IPS-15b (cell line): Measurements from ENCODE around the gene HPCAL1.

Experiments
- H3K27me3 ChIP-seq: one replicate; pipeline ENCODE4 v1.6.1; 2013; ENCODE audit warnings: low read length; ENCODE audit not compliant: control insufficient read depth, insufficient read depth
- H3K36me3 ChIP-seq: one replicate; pipeline ENCODE4 v1.6.1; 2013; ENCODE audit warnings: low read length; ENCODE audit not compliant: control insufficient read depth, insufficient read depth
- H3K4me1 ChIP-seq: one replicate; pipeline ENCODE4 v1.6.1; 2013; ENCODE audit warnings: mild to moderate bottlenecking, low read length; ENCODE audit not compliant: control insufficient read depth, insufficient read depth
- H3K4me3 ChIP-seq: one replicate; pipeline ENCODE4 v1.5.1; 2013; ENCODE audit warnings: low read depth, low read length
- H3K9ac ChIP-seq: one replicate; pipeline ENCODE4 v1.6.1; 2013; ENCODE audit warnings: low read depth, mild to moderate bottlenecking, low read length
- H3K9me3 ChIP-seq: one replicate; pipeline ENCODE4 v1.6.1; 2013; ENCODE audit warnings: mild to moderate bottlenecking, low read length; ENCODE audit not compliant: control insufficient read depth, insufficient read depth

Gene HPCAL1

DNA sequence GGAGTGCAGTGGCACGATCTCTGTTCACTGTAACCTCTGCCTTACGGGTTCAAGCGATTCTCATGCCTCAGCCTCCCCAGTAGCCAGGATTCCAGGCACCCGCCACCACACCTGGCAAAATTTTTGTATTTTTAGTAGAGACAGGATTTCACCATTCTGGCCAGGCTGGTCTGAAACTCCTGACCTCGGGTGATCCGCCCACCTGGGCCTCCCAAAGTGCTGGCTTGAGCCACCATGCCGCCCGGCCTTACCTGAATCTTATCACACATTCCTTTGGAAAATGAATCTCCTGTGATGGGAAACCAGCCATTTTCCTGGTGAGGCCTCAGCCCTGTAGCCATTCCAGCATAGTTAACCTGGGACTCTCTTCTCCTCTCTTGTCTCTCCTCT is 57.8 kb downstream of the HPCAL1 start:
- Histone ChIP-seq H3K4me3 (no peak overlapping the region), H3K27me3 (no peaks in the 10 kb centered on the region), H3K4me1 (no peaks in the 10 kb centered on the region), H3K36me3 (no peaks in the 10 kb centered on the region), H3K9ac (no peak overlapping the region), H3K9me3 (no peaks in the 10 kb centered on the region)

DNA sequence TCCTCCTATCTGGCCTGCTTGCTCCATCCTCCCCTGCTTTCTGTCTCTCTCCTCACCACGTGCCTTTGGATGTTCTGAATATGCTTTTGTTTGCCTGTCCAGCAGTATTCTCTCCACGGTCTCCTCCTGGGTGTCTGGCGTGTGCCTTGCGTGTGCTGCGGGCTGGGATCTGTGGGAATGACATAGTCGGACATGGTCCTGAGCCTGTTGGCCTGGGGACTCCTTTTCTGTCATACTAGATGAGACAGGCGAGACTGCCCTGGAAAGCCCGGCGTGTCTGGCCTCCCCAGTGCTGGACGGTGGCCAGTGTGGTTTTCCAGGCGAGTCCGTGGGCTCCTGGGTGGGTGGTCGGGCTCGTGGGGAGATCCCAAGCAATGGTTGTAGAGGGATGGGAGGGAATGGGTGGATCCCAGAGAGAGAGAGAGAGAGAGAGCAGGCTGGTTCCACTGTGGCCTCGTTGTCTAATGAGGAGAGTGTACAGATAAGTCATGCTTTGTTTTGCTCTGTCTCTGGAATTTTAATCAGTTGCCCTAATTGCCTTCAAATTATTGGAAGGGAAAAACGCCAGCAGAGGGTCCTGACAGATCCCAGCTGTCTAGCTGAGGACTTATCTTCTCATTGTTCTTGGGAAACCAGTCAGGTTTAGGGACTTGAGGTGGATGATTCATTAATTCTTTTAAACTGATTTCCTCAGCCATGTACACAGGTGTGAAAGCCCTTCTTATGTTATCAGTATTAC is 58.3 kb downstream of the HPCAL1 start:
- H3K4me3 ChIP-seq = no peak overlapping the region
- H3K27me3 ChIP-seq = no peaks in the 10 kb centered on the region
- H3K9ac ChIP-seq = no peak overlapping the region
- no peaks in the 10 kb centered on the region for H3K9me3 ChIP-seq
- no peaks in the 10 kb centered on the region for H3K4me1 ChIP-seq
- no peaks in the 10 kb centered on the region for H3K36me3 ChIP-seq

DNA sequence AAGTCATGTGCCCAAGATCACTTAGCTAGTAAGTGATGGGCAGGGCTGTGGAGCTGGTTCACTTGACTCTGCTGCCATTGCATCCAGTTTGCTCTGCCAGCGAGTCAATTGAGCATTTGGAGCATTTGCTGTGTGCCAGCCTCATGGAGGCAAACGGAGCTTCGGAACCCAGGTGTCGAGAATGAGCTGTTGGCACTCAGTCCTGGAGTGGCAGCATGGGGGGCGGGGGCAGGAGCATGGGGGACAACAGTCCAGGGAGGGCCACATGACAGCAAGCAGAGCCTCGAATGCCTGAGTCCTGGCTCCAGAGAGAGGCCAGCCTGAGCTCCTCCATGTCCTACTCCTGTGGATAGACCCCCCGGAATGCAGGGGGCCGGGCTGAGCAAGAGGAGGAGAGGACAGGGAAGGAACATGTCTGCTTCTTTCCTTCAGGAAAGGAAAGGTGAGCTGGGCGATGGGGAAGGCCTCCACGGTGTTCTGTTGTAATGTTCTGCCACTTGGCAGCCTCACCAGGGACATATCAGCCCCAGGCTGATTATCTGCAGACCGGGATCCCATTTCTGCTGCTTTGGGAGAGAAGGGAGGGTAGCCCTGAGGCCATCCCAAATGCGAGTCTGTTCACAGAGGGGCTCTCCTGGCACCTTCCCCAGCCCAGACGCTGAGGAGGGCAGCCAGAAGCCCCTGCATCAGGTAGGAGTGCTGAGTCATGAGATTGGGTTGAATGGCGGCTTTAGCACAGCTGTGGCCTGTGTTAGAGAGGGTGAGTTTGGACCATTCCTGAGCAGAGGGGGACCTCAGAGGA is 59.6 kb downstream of the HPCAL1 start:
- H3K4me3 ChIP-seq = no peak overlapping the region
- H3K9ac ChIP-seq = no peak overlapping the region
- H3K27me3 ChIP-seq = no peaks in the 10 kb centered on the region
- H3K36me3 ChIP-seq = no peaks in the 10 kb centered on the region
- no peaks in the 10 kb centered on the region for H3K4me1 ChIP-seq
- H3K9me3 ChIP-seq = no peaks in the 10 kb centered on the region

DNA sequence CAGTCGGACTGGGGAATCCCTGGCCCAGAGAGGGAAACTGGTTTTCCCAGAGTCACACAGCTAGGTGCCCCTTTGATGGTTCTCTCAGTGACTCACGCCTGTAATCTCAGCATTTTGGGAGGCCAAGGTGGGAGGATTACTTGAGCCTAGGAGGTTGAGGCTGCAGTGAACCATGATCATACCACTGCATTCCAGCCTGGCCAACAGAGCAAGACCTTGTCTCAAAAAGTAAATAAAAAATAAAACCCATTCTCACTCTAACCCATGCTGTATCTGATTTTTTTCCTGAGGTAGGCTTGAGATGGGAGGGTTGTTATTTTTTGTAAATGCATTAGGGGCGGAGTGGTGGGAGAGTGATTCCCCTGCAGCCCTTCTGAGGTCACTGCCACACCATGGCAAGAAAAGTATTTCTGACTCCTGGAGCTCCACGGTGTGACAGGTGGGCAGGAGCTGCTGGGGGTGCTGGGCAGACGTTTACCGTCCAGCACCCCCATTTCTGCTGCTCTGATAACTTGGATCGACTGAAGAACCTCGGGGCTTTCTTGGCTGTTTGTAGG is 60.3 kb downstream of the HPCAL1 start:
- Histone ChIP-seq H3K27me3 (no peaks in the 10 kb centered on the region), H3K4me1 (no peaks in the 10 kb centered on the region), H3K4me3 (no peak overlapping the region), H3K9ac (no peak overlapping the region), H3K36me3 (no peaks in the 10 kb centered on the region), H3K9me3 (no peaks in the 10 kb centered on the region)

DNA sequence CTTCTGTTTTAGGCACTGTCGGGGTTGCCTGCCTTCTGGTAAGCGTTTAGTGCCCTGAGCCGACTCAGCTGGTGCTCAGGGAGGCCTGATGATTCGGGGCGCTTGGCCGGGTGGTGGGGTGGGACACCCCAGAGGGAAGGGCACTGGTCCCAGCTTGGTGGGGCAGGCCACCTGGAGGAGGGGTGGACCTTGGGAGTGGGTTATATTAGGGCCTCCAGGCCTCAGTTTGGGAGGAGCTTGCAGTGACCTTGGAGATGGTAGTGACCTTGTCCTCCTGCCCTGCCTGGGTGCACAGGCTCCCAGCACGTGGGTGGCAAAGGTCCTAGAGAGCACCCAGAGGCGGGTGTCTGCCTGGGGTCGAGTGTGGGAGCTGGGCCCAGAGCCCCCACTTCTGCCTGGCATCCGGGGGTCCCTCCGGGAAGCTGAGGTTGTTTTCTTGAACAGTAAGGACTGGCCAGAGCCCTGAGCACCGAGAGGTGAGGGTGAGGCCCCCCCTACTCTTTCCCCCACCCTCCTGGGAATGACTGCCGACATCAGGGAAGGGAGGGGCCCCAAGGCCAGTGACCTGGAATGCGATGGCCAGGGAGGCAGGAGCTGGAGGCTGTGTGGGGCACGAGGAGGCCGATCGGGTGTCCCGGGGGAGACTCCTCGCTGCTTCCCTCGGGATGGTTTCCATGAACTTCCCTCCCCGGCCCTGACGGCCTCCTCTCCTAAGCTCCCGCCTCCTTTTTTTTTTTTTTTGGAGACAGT is 61.3 kb downstream of the HPCAL1 start:
- no peaks in the 10 kb centered on the region for H3K9me3 ChIP-seq
- no peak overlapping the region for H3K9ac ChIP-seq
- no peaks in the 10 kb centered on the region for H3K4me1 ChIP-seq
- no peaks in the 10 kb centered on the region for H3K36me3 ChIP-seq
- no peak overlapping the region for H3K4me3 ChIP-seq
- H3K27me3 ChIP-seq = no peaks in the 10 kb centered on the region

DNA sequence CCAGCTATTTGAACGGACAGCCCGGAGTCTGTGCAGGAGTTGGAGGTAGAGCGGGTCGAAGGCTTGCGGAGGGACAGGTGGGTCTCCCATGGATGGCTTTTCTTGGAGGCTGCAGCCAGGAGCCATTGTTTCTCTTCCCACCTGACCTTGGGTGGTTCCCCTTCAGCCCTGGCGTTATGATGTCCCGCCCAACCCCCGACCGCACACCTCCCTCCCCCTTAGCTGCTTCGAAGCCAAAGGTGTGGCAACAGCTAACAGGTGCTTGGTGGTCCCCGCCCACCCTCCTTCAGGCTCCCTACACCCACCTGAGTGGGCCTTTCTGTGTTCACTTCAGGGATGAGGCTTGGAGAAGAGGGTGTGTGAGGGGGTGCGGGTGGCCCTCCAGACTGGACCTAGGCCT is 62.7 kb downstream of the HPCAL1 start:
- H3K27me3 ChIP-seq = no peaks in the 10 kb centered on the region
- no peaks in the 10 kb centered on the region for H3K36me3 ChIP-seq
- no peak overlapping the region for H3K4me3 ChIP-seq
- no peak overlapping the region for H3K9ac ChIP-seq
- no peaks in the 10 kb centered on the region for H3K9me3 ChIP-seq
- no peaks in the 10 kb centered on the region for H3K4me1 ChIP-seq

DNA sequence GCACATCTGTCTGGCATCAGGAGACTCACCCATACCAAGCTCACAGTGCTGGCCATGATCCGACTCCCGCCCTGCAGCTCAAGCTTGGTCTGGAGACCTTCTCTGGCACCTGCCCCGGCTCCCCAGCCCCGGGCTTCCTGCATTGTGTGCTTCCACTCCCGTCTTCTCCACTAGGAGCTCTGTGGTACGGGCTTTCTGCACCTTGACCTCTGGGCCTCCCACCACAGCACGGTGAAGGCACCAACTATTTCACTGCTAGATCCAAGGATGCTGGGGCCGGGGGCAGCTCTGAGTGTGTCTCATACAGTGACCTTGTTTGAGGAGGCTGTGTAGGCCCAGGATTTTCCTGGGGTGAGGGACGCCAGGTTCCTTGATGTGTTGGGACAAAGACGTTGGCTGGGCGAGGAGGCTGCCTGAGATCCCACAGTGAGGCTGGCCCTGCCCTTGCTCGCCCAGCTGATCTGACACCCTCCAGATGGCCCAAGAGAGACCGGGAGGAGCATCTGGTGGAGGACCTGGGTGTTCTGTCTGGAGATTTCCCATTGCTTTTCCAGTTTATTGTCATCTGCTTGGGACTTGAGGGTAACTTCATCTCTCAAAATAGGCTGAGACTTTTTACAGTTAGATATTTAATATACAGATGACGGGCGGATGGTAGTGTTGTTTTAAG is 64.0 kb downstream of the HPCAL1 start:
- H3K9me3 ChIP-seq = no peaks in the 10 kb centered on the region
- H3K36me3 ChIP-seq = no peaks in the 10 kb centered on the region
- no peak overlapping the region for H3K9ac ChIP-seq
- H3K4me3 ChIP-seq = no peak overlapping the region
- no peaks in the 10 kb centered on the region for H3K27me3 ChIP-seq
- no peaks in the 10 kb centered on the region for H3K4me1 ChIP-seq

DNA sequence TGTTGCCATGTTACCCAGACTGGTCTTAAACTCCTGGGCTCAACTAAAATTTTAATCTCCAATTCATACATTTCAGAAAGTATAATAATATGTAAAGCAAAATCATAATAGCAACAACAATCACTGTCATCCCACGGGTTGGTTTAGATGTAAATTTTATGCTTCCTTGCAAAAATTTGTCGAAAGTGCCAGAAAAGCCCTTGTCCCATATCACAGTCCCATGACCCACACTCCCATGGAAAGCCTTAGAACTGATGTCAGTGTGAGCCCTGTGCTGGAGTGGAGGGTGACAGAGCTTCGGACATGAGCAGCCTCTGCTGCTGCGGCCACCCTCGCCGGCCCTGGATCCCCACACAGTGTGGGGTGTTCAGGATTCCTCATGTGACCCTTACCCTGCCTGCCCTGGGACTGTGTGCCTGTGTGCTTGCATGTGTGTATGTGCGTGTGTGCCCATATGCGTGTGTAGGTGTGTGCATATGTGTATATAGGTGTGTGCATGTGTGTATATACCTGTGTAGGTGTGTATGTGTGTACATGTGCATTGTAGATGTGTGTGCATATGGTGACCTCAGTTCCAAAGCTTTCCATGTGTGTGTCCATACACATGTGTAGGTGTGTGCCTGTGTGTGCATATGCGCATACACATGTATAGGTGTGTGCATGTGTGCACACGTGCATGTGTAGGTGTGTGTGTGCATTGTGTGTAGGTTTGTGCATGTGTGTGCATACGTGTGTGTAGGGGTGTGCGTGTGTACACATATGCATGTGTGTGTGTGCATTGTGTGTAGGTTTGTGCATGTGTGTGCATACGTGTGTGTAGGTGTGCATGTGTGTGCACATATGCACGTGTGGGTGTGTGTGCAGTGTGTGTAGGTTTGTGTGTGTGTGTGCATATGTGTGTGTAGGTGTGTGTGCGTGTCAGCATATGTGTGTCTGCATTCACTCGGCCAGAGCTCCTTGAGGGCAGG is 65.1 kb downstream of the HPCAL1 start:
- H3K4me3 ChIP-seq = no peak overlapping the region
- no peaks in the 10 kb centered on the region for H3K9me3 ChIP-seq
- no peak overlapping the region for H3K9ac ChIP-seq
- H3K4me1 ChIP-seq = no peaks in the 10 kb centered on the region
- H3K27me3 ChIP-seq = no peaks in the 10 kb centered on the region
- H3K36me3 ChIP-seq = no peaks in the 10 kb centered on the region

DNA sequence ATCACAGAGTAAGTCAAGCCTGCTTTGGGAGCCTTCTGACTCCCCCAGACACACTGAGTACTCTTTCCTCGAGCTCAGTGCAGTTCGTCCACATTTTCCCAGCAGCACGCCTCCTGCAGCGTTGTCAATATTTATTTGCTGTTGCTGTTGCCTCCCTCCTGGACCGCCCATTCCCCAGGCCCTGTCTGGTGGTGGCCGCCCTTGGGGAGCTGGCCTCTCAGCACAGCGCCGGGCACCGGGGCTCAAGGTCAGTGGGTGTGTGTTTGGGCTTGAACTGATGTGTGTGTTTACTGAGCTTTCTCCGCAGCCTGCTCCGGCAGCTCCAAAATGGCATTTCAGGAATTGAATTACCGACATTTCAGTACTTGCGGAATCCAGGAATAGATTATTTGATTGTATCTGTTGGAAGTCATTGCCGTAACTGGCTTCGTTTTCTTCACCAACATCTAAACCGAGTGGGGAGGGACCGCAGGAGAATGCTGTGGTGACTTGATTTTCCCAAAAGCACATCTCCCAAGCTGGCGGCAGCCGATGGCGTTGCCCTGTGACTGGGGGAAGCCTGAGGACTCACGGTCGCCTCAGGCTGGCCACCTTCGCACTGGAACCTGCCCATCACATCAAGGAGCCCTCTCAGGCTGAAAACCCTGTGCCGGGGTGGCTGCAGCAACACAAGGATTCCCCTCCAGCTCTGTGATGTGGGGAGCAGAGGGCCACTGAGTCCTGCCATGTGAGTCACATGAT is 66.0 kb downstream of the HPCAL1 start:
- H3K9me3 ChIP-seq = no peaks in the 10 kb centered on the region
- H3K4me3 ChIP-seq = no peak overlapping the region
- H3K27me3 ChIP-seq = no peaks in the 10 kb centered on the region
- no peaks in the 10 kb centered on the region for H3K36me3 ChIP-seq
- H3K9ac ChIP-seq = no peak overlapping the region
- H3K4me1 ChIP-seq = no peaks in the 10 kb centered on the region
